Activated CD8-positive, alpha-beta memory T cell treated with anti-CD3 and anti-CD28 coated beads for 1 hour (primary cell): ENCODE measurements around the gene NKX1-1.
"Not testable (repeated sequence)": the region's sequence is repeated elsewhere in the genome, so short reads cannot be mapped to it uniquely, and the experiment has no call there.

ENCODE experiments used
- DNase-seq, 2 donors: peaks; one replicate each; pipeline ENCODE4 v3.0.0-alpha.2; 2020; ENCODE audit warnings: low read depth in 1 of 2; ENCODE audit errors: extremely low read depth in 1 of 2

Gene NKX1-1

DNA sequence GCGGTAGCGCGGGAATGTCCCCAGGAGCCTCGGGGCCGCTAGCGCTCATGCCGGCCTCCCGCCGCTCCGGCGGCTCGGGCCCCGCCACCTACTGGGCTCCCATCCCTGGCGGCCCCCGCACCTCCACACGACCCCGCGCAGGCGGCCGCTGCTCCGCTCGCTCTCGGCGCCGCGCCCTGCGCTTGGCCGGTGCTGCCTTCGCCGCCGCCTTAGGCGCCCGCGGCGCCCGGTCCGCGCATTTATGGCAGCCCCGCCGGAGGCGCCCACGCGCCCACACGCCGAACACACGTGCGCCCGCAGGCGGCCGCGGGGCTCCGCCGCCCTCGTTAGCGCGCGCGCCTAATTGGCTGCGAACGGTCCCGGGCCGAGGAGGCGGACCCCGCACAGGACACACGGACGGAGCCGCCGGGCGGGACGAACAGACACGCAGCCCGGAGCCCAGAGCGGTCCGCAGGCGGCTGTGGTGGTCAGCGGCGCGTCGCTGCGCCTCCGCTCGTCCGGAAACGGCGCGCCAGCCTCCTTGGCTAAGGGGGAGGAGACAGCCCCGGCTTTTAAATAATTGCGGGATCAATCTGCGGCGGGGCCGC lies at the start of gene NKX1-1:
Gene NKX1-1 (minus strand): TSS at position 49 of the 587 bp plus-strand sequence. CDS start 0 bp downstream, at position 49.
- no peak for DNase-seq

DNA sequence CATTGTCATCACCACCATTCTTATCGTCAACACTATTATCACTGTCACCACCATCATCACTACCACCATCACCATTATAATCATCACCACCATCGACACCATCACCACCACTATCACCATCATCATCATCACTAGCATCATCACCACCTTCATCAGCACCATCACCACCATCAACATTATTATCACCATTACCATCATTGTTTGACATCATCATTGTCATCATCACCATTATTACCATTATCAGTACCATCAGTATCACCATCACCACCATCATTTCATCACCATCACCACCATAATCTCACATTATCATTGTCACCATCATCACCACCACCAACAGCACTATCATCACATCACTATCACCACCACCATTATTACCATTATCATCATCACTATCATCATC lies 47.5 kb upstream of the NKX1-1 start:
- DNase-seq, result no peak

DNA sequence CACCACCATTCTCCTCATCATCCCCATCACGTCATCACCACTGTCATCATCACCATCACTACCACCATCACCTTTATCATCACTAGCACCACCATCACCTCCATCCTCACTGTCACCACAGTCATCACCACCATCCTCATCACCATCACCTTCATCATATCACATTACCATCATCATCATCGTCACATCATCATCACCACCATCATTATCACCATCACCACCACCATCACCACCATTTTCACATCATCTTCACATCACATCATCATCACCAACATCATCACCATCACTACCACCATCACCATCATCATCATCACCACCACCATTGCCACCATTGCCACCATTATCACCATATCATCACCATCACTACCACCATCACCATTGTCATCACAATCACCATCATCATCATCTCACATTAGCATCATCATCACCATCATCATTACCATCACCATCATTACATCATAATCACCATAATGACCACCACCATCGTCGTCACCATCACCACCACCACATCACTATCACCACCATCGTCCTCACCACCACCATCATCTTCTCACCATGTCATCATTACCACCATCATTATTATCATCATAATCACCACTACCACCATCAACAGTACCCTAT lies 46.3 kb upstream of the NKX1-1 start:
- DNase-seq, result no peak

DNA sequence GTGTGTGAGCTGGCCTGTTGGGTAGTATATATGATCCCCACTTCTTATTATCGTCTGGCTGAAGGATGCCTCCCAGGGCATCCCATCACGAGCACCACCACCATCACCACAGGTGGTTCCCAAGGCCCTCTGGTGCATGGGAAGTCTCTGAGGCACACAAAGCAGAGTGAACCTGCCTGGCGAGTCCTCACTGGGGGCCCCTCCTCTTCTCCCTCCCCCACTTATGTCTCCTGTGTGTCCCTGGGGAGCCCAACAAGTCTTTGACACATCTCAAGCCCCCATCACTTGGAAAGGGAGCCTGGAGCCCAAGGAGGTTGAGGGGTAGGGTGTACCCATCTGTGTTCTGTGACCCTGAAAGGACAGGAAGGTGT lies 45.5 kb upstream of the NKX1-1 start:
- DNase-seq, result no peak

DNA sequence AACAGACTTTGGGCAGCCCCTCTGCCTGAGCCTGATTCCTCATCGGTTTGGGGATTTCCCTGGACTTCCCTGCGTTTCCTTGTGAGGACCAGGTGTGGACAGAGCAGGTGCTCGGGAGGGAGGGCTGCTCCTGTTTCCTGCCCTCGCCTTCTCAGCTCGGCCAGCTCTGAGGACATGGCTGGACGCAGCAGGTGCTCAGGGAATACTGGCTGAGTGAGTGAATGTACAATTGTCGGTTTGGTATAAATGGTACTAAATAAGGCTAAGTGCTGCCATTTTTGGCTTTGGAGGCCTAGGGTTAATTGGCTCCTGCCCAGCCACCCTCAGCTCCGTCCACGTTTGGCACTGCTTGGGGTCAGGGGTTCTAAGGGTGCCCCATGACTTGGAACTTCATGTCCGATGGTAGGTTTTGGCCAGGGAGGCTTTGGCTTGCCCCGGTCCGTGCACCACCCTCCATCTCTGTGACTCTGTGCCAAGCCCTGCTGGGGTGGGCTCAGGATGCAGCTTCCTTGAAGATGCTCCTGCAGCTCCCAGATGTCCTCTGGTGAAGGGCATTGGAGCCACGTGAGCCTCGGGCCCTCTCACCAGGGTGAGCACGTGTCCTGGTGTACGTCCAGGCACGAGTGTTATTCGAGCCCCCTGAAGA lies 45.0 kb upstream of the NKX1-1 start:
- DNase-seq, result no peak

DNA sequence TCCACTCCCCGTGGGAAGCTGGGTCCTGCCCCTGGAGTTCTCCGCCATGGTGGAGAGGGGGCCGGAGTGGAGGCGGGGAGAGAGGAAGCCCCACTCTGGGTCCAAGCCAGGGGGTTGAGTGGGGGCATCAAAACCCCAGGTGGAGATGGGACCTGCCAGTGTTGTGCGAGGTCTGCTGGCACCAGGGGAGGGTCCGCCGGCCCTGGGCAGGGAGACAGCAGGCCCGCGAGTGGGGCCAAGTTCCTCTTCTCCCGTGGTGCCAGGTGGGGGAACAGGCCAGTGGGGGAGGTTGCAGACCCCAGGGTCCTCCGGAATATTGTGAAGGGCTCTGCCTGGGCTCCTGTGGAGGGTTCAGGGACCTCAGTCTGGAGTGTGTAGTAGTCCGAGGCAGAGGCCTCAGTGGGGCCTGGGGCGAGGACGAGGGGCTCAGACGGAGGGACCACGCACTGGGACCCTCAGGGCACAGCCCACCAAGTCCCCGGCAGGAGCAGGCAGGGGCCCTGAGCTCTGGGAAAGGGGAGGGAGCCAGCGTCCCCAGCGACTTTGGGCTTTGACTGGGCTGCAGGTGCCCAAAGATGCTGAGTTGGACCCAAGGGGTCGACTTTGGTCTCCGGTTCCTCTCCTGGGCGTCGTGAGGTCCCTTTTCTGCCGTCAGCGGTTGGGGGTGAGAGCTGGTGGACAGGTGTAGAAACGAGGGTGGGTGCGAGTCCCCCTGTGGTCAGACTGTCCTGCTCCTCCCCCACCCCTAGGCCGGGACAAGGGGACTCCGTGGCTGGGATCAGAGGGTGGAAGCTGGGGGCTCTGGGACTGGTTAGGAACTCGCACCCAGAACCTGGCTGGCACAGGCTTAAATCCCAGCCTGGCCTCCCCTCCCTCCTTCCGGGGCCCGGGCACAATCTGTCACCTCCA lies 43.8 kb upstream of the NKX1-1 start:
- DNase-seq, result no peak

DNA sequence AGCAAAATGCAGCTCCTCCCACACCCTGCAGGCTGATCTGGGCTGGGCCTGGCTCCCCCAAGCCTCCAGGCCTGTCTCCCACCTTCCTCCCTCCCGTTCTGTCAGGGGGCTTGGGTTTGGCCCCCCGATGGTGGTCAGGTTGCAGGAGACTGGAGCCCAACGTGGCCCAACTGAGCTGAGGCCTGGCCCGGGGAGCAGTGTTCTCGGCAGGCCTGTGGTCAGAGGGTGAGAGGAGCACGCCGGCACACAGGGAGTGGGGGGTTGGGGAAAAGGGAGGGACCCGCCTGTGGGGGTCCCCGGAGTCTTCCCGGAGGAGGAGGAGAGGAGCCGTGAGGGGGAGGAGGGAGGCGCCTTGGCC lies 43.2 kb upstream of the NKX1-1 start:
- no peak for DNase-seq

DNA sequence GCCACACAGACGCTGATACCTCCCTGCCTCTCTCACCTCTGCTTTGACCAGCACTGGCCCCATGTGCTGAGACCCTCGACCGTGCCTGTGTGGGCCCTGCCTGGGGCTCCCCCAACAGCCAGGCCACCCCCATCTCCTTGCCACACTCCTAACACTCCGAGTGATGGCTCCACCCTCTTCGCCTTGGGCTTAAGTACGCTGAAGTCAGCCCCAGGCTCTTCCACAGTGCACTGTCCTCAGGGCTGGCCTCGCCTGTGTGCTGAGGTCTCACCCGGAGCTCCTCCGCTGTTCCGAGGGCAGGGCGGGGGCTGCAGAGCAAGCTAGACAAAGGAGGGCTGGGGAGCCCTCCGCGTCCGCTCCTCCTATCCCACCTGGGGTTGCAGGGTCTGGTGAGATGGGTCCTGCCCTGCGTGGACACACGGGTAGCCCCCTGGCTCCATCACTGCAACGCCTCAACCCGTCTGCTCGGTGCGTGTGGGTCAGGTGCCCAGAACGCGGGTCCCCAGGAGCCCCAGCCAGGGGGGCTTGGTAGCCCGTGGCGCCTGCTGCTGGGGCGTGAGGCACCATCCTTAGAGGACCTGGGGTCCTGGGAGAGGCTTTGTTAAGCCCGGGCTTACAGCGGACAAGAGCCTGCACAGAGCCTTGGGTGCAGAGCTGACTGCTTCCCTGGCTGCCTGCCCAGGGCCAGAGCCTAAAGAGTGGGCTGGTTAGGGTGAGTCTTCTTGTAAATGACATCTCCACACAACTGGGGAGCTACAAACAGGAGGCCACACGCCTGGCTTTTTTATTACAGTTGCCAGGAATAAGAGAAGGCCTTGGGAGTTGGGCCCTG lies 42.6 kb upstream of the NKX1-1 start:
- no peak for DNase-seq

DNA sequence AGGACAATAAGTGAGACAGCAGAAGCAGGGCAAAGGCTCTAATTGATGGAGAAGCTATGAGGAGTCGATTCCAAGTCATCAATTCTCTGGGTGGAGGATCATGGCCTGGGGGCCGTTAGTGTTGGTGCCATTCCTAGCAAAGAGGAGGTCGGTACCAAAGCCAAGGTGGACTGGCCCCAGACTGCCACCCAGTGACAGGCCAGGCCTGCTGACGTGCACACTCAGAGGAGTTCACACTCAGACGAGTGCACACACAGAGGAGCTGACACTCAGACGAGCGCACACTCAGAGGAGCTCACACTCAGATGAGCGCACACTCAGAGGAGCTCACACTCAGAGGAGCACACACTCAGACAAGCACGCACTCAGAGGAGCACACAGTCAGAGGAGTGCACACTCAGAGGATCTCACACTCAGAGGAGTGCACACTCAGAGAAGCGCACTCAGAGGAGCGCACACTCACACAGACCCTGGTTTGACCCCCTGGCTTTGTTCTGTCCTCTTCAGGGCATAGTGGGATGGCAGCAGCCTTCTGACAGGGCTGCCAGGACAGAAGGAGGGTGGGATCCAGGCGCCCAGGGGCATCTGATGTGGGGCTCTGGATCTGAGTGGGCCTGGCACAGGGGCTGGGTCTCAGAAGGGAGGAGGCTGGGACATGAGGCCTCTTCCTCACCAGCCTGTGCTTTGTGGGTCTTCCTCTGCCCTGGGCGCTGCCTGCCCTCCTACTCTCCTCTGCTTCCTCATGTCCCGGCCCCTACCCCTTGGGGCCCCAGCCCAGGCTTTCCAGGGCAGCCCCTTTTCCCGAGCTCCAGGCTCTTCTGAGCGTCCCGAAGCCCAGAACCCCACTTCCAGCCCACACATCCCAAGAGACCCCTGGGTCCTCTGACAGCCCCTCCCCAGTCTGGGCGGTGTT lies 41.7 kb upstream of the NKX1-1 start:
- no peak for DNase-seq

DNA sequence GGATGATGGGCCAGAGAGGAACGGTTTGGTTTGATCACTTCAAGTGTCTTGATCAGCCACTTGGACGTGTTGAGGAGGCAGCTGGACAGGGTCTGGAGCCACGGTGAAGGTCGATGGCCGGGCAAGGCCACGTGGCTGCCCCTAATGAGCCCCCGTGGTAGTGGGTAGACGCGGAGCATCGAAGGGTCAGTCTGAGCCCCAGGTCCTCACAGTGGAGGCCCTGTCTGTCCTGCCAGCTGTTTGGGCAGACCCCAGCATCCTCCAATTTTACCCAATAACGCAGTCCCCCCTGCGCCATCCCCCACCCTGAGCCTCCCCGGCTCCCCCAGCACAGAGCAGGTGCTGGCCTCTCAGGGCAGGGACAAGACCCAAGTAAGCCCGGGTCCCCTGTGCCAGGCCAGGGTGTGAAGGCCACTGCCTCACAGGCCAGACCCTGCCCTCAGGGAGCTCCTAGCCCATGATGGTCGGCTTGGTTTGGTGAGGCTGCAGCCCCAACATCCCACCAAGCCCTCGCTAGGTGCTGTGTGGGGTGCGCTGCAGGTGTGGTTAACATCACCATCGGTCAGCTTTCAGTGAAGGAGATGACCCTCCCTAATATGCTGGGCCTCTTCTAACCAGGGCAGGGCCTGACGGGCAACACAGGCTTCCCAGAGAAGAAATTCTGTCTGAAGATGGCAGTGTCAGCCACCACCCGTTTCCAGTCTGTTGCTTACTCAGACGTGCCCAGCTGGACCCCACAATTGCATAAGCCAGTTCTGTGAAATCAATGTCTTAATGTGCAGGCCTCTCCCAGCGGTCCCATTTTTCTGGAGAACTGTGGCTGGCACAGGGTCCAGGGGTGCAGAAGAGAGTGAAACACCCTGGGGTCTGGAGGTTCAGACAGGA lies 40.5 kb upstream of the NKX1-1 start:
- DNase-seq, result no peak

DNA sequence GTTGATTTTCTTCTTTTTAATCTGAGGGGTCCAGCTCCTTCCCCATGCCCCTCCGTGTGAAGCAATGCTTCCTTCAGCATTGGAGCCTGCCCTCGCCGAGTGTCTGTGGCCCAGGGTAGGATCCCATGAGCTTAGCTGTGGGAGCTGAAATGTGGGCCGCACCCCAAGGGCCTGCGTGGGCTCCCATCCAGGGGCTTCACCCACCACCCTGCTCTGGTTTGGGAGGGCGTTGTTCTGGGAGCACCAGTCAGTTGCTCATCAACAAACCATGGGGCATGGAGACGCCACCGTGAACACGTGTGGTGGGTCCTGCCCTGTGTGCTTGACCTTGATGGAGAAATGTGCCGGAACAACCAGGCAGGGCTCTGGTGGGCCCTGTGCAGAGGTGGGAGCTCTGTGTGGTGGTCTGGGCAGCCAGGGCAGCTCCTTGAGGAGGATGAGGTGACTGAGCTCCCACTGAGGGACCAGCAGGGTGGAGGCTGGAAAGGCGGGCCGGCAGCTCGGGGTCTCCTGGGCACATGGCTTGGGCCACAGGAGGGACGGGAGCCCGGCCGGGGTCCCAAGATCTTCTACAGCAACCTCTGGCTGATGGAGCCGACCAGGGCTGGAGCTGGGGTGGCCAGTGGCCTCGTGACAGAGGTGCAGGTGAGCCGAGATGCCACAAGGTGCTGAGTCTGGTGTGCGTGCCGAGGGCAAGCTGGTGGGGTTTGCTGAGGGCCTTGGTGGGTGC lies 39.6 kb upstream of the NKX1-1 start:
- no peak for DNase-seq

DNA sequence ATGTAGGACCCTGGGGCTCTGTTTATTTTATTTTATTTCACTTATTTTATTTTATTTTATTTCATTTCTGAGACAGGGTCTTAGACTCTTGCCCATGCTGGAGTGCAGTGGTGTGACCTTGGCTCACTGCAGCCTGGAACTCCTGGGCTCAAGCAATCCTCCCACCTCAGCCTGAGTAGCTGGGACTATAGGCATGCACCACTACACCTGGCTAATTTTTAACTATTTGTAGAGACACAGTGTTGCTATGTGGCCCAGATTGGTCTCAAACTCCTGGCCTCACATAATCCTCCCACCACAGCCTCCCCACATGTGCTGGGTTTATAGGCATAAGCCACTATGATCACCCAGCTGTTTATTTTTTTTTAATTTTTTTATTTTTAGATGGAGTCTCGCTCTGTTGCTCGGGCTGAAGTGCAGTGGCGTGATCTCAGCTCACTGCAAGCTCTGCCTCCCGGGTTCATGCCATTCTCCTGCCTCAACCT lies 37.5 kb upstream of the NKX1-1 start:
- DNase-seq, result not testable (repeated sequence)

DNA sequence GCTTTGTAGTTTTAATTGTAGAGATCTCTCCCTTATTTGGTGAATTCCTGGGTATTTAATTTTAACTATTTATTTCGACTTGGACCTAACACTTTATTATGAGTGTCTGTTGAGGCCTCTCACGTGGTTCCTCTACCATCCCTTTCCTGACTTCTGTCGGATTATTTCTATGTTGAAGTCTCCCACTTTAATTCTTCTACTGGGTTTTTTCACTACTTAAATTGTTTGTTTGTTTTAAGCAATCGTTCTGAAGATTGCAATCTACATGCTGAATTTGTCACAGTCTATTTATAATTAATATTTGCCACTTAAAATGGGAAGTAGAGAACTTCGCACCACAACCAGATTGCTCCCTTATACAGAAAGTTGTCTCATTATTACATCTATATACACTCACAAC lies 20.8 kb upstream of the NKX1-1 start:
- DNase-seq, result no peak

DNA sequence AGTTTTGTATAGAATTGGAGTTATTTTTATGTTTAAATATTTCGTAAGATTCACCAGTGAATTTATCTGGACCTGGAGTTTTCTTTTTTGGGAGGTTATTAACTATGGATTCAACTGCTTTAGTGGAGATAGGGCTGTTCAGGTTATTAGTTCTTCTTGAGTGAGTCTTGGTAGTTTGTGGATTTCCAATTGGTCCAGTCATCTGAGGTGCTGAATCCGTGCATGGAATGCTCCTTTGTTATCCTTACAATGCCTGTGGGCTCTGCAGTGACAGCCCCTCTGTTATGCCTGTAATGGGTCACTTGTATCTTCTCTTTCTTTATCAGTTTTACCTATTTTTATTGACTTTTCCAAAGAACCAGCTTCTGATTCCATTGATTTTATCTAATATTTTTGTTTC lies 15.4 kb upstream of the NKX1-1 start:
- no peak for DNase-seq

DNA sequence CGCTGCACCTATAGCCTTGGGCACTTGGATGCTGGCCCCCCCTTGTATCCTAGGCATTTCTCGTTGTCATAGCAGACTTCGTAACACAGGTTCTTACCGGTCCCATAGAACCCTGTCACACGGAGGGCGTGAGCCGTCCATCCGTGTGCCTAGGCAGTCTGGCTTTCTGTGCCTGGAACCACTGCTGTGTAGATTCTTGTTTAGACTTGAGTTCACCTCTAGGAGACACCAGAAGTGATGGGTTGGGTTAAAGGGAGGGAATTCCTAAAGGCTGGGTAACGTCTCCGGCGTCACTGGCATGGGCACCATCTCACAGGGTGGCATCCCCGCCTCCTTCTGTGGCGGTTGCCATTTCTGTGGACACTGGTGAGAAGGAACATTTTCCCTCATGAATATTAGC lies 13.5 kb upstream of the NKX1-1 start:
- no peak for DNase-seq

DNA sequence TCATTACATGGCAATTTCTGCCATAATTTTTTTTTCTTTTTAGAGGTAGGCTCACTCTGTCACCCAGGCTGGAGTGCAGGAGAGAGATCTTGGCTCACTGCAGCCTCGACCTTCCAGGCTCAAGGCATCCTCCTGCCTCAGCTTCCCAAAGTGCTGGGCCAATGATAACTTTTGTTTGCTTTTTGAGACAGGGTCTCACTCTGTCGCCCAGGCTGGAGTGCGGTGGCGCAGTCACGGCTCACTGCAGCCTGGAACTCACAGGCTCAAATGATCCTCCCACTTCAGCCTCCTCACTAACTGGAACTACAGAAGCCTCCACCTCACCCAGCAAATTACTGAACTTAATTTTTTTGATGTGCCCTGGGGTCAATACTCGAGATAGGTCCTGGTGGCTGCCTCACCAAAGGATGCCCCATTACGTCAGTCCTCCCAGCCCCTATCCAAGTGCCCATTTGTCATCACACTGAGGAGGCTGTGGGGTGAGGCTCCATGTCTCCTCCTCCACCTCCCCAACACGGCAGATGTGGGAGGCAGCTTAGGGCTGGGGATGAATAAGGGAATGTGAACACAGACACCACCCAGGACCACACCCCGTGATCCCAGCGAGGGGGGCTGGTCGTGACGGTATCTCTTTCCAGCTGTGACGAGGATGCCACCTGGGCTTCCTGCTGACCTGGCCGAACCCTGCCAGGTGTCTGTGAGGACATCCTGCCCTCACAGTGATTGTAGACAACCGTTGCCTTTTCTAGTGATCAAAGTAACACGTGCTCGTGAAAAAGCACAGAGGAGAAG lies 12.4 kb upstream of the NKX1-1 start:
- no peak for DNase-seq
